Fibroblast of lung (primary cell): ENCODE data around the gene RPL10A. TPM values are rescaled to one million over a fixed set of nuclear protein-coding genes. Genes with fewer than 3 reads are reported as not detected.
"Not testable (repeated sequence)": the region's sequence is repeated elsewhere in the genome, so short reads cannot be mapped to it uniquely, and the experiment has no call there.

ENCODE experiments used
- DNase-seq, 2 donors: peaks; one replicate each; pipeline versions ENCODE4 v3.0.0 to v3.0.0-alpha.2; 2010; ENCODE audit warnings: low read depth in 2 of 2
- H2AFZ ChIP-seq: 2 replicates; pipeline ENCODE4 v1.5.1; 2012; ENCODE audit warnings: low read length, control low read depth, inconsistent platforms
- H3K27ac ChIP-seq: 2 replicates; pipeline ENCODE4 v1.5.1; 2011; ENCODE audit warnings: low read length, control low read depth; ENCODE audit not compliant: insufficient read depth
- H3K27me3 ChIP-seq: 2 replicates; pipeline ENCODE4 v1.5.1; 2011; ENCODE audit warnings: mild to moderate bottlenecking, low read length; ENCODE audit not compliant: control insufficient read depth, insufficient read depth
- H3K36me3 ChIP-seq: 2 replicates; pipeline ENCODE4 v1.5.1; 2011; ENCODE audit warnings: low read length; ENCODE audit not compliant: control insufficient read depth, insufficient read depth
- H3K4me1 ChIP-seq: 2 replicates; pipeline ENCODE4 v1.5.1; 2011; ENCODE audit warnings: low read length; ENCODE audit not compliant: control insufficient read depth, insufficient read depth; ENCODE audit errors: extremely low read depth
- H3K4me2 ChIP-seq: 2 replicates; pipeline ENCODE4 v1.5.1; 2011; ENCODE audit warnings: low read length, control low read depth; ENCODE audit not compliant: insufficient read depth; ENCODE audit errors: extremely low read depth
- H3K4me3 ChIP-seq, 4 experiments: fragments of 200-600 bp in 1 of 4; sonication (generic) in 1 of 4; replicated peaks in 1 of 4; 2 replicates each; pipeline ENCODE4 v1.5.1; 2011 to 2016; ENCODE audit warnings: low read length in 4 of 4, low read depth in 3 of 4, mild to moderate bottlenecking in 3 of 4, control low read depth in 2 of 4, inconsistent platforms in 1 of 4, mixed read lengths in 1 of 4; ENCODE audit not compliant: insufficient read depth in 1 of 4; ENCODE audit errors: control extremely low read depth in 1 of 4
- H3K79me2 ChIP-seq: 2 replicates; pipeline ENCODE4 v1.5.1; 2012; ENCODE audit warnings: mild to moderate bottlenecking, low read length, inconsistent platforms; ENCODE audit not compliant: control insufficient read depth, insufficient read depth
- H3K9ac ChIP-seq: 2 replicates; pipeline ENCODE4 v1.5.1; 2011; ENCODE audit warnings: mild to moderate bottlenecking, low read length, control low read depth; ENCODE audit not compliant: insufficient read depth
- H3K9me3 ChIP-seq: 2 replicates; pipeline ENCODE4 v1.5.1; 2012; ENCODE audit warnings: low read depth, low read length; ENCODE audit not compliant: control insufficient read depth, insufficient read depth
- H4K20me1 ChIP-seq: 2 replicates; pipeline ENCODE4 v1.5.1; 2011; ENCODE audit warnings: low read length; ENCODE audit not compliant: control insufficient read depth, insufficient read depth; ENCODE audit errors: extremely low read depth
- CTCF ChIP-seq, 2 donors: IDR thresholded peaks in 1 of 2; conservative IDR thresholded peaks in 1 of 2; 1 replicate in 1 of 2; 2 replicates in 1 of 2; pipeline ENCODE4 v1.5.1; 2011 to 2012; ENCODE audit warnings: low read length in 2 of 2, control low read depth in 1 of 2, inconsistent platforms in 1 of 2, low read depth in 1 of 2, mild to moderate bottlenecking in 1 of 2
- EZH2 ChIP-seq: IDR thresholded peaks from 2 replicates; pipeline ENCODE4 v1.5.1; 2012; ENCODE audit warnings: low read length, control low read depth, mild to moderate bottlenecking; ENCODE audit errors: missing control alignments
- polyA plus RNA-seq, 2 donors: library from polyadenylated mRNA; depleted of rRNA in 1 of 2; stranded (reverse) in 1 of 2; unstranded in 1 of 2; fragments of >200 nt; gene quantifications; 2 replicates each; pipeline ENCODE4 v1.2.1, GENCODE V29; 2011 to 2012; ENCODE audit warnings: missing spikeins in 1 of 2
- total RNA-seq: library from RNA; depleted of rRNA; stranded (reverse); fragments of >200 nt; gene quantifications from 2 replicates; pipeline ENCODE4 v1.2.1, GENCODE V29; 2014

RPL10A gene
- total and polyA plus RNA-seq, 2 donors (not counting 1 experiment from before 2014, with no cell fraction given), result 1,754 to 1,911 TPM

GRCh38 chr6:35512006-35512405, 43.8 kb downstream of the RPL10A start:
- Histone ChIP-seq H3K36me3 (no peaks in the 10 kb centered on the region), H3K27ac (no peak overlapping the region), H3K9ac (no peak overlapping the region), H4K20me1 (no peaks in the 10 kb centered on the region), H3K4me2 (no peak overlapping the region), H3K79me2 (no peaks in the 10 kb centered on the region), H3K9me3 (no peaks in the 10 kb centered on the region), H3K4me1 (no peaks in the 10 kb centered on the region), H3K4me3 (no peak overlapping the region), H2AFZ (no peak overlapping the region), H3K27me3 (peaks cover 28% of the 10 kb centered on the region)
- DNase-seq, result no peak
- TF ChIP-seq CTCF (conservative IDR thresholded peaks at IDR 0.05 in 1 of 2, IDR thresholded peaks at IDR 0.05 in 1 of 2; ENCODE audit: low read depth in 1 of 2, low read length in 2 of 2) (no peak), EZH2 (no peak)

- no peak for TF ChIP-seq EZH2
- TF ChIP-seq CTCF (conservative IDR thresholded peaks at IDR 0.05 in 1 of 2, IDR thresholded peaks at IDR 0.05 in 1 of 2; ENCODE audit: low read depth in 1 of 2, low read length in 2 of 2), result no peak
Observed at GRCh38 chr6:35512740-35513139, 44.5 kb downstream of the RPL10A start, which contains the start of gene TULP1. Gene TULP1 (minus strand): TSS chr6:35512896. CDS start chr6:35512858, 38 bp downstream.

GRCh38 chr6:35514587-35514986, 46.4 kb downstream of the RPL10A start:
- H3K9me3 ChIP-seq, result no peaks in the 10 kb centered on the region
- H3K4me1 ChIP-seq, result no peaks in the 10 kb centered on the region
- H3K4me3 ChIP-seq, result no peak overlapping the region
- no peak overlapping the region for H3K4me2 ChIP-seq
- H3K27me3 ChIP-seq, result peaks cover 17% of the 10 kb centered on the region
- no peak overlapping the region for H3K27ac ChIP-seq
- H3K36me3 ChIP-seq, result no peaks in the 10 kb centered on the region
- no peaks in the 10 kb centered on the region for H3K79me2 ChIP-seq
- H2AFZ ChIP-seq, result no peak overlapping the region
- TF ChIP-seq CTCF (conservative IDR thresholded peaks at IDR 0.05 in 1 of 2, IDR thresholded peaks at IDR 0.05 in 1 of 2; ENCODE audit: low read depth in 1 of 2, low read length in 2 of 2), result no peak
- TF ChIP-seq EZH2, result no peak
- no peak overlapping the region for H3K9ac ChIP-seq
- H4K20me1 ChIP-seq, result no peaks in the 10 kb centered on the region
- DNase-seq, result no peak

More at GRCh38 chr6:35512740-35513139, 44.5 kb downstream of the RPL10A start, which contains the start of gene TULP1:
- peaks cover 28% of the 10 kb centered on the region for H3K27me3 ChIP-seq
- H4K20me1 ChIP-seq, result no peaks in the 10 kb centered on the region
- no peak within 1 kb of the TSS for H2AFZ ChIP-seq
- DNase-seq, result no peak
- no peak within 1 kb of the TSS for H3K4me3 ChIP-seq
- H3K27ac ChIP-seq, result no peak within 1 kb of the TSS
- no peak within 1 kb of the TSS for H3K4me2 ChIP-seq
- H3K9ac ChIP-seq, result no peak within 1 kb of the TSS
- H3K79me2 ChIP-seq, result no peaks in the 10 kb centered on the region
- no peaks in the 10 kb centered on the region for H3K9me3 ChIP-seq
- H3K36me3 ChIP-seq, result no peaks in the 10 kb centered on the region
- H3K4me1 ChIP-seq, result no peaks in the 10 kb centered on the region

- not testable (repeated sequence) for H4K20me1 ChIP-seq, H3K27me3 ChIP-seq, H3K4me1 ChIP-seq, H3K27ac ChIP-seq, H3K79me2 ChIP-seq, H3K4me2 ChIP-seq, H3K9ac ChIP-seq, H3K4me3 ChIP-seq, DNase-seq, H3K36me3 ChIP-seq, H3K9me3 ChIP-seq, H2AFZ ChIP-seq
Observed at GRCh38 chr6:35515939-35516338, 47.7 kb downstream of the RPL10A start.
